Activated CD8-positive, alpha-beta memory T cell treated with anti-CD3 and anti-CD28 coated beads, Interleukin-2, amount 50 U/mL, for 4 hours (primary cell): ENCODE data around the gene CDY2B.
"Not testable (repeated sequence)": the region's sequence is repeated elsewhere in the genome, so short reads cannot be mapped to it uniquely, and the experiment has no call there.

Source experiments
- DNase-seq: peaks from one replicate; pipeline ENCODE4 v3.0.0-alpha.2; 2020

CDY2B gene

DNA sequence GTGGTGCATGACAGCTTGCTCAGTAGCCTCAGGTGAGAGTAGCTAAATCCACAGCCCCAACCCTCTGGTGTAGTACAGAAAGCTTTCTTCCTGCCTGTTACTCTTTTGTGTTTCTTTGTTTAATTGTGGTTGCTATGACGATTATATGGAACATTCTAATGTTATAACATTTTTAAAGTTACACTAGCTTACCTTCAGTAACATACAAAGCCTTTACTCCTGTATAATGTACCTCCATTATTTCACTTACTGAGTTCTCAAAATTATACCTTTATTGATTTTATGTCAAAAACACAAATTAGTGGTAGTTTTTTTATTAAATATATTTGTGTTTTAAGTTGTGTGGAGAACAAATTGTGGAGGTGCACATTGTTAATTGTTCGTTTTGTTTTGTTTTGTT lies at the start of gene CDY2B:
Gene CDY2B, minus strand, starts transcription at position 101 of the 400 bp plus-strand sequence. CDS start 328 bp downstream, outside the sequence.
- not testable (repeated sequence) for DNase-seq

DNA sequence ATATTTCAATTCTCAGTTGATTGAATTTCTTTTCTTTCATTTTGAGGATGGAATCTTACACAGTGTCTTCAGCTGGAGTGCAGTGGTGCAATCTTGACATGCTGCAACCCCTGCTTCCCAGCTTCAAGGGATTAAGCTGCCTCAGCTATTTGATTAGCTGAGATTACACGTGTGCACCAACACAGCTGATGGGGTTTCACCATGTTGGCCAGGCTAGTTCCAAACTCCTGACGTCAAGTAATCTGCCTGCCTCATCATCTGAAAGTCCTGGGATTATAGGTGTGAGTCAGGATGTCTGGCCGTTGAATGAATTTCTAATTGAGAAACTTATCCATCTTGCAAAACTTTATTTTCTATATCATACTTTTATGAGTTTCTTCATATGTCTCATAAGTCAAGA lies 28.0 kb upstream of the CDY2B start:
- not testable (repeated sequence) for DNase-seq

DNA sequence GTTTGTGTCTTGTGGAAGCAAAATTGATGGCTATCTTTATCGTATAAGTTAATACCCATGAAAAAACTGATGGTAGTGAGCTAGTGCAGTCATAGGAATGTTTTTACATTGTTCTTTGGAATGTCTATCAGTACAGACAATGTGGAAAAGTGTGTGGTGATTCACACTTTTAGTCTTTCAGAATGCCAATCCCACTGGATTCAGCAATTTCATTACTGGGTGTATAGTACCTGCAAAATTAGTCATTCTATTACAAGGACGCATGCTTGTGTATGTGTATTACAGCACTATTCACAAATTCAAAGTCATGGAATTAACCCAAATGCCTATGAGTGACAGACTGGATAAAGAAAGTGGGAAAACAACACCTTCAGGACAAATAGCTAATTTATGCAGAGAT lies 27.3 kb upstream of the CDY2B start:
- DNase-seq: not testable (repeated sequence)

DNA sequence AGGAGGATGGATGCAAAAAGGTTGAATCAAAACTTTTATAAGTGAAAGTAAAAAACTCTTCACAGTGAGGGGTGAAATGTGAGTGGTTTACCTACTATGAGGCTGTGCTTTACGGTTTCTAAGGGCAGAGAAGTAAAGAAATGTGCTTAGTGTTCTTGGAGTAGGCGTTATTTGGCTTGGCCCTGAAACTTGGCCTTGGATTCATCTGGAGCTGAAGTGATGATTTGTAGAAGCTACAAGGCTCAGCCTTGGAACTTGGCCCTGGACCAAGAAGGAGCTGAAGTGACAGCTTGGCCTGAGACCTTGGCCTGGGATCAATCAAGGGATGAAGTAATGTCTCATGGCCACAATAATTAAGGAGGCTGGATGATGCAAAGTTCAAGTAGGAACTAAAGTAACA lies 1.7 kb upstream of the CDY2B start:
- not testable (repeated sequence) for DNase-seq

DNA sequence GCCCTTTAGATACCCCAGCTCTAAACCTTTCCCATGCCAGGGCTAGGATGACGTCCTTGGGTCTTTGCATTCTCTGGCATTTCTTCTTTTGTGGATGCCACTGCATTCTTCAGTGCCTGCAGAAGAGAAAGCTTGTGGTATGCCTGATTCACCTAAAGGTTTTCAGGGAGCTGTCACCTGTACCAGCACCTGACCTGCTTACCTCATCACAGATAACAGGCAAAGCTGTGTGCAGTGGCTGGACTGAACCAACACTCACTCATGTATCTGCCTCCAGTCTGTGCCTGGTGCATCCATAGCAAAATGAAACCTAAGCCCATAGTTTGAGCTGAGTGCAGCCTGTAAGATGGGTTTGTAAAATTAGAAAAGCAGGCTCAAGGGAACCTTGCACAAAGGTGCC lies 3.3 kb downstream of the CDY2B start:
- not testable (repeated sequence) for DNase-seq

GRCh38 chrY:17875401-17875800 lies 4.6 kb downstream of the CDY2B start:
- DNase-seq: not testable (repeated sequence)

DNA sequence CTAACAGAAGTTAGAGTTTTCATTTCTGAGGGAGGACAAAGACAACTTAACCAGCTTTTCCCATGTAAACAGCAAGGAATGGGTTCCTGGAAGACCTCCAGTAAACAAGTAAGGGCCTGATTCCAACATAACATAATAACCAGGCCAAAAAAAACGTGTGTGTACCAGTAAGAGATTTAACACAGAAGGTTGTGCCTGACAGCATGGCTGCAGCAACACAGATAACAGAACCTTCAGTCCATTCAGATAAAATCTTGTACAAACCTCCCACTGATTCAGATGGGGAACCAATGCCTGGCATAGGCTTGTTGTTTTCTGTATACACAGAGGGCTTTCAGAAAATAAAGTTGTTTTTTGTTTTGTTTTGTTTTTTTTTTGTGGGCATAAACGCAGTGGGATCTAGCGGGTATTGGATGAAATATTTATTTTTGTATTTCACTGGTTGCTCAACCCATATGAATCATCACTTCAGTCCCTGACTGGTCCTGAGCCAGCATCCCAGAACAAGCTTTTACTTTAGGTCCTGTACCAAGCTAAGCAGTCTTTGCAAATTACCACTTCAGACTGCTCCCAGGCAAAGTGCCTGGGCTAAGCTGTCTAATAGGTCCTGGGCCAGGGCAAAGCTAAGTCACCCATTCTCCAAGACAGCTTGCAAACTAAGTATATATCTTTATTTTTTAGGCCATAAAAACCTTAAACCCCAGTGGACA lies 8.7 kb downstream of the CDY2B start:
- DNase-seq: not testable (repeated sequence)

DNA sequence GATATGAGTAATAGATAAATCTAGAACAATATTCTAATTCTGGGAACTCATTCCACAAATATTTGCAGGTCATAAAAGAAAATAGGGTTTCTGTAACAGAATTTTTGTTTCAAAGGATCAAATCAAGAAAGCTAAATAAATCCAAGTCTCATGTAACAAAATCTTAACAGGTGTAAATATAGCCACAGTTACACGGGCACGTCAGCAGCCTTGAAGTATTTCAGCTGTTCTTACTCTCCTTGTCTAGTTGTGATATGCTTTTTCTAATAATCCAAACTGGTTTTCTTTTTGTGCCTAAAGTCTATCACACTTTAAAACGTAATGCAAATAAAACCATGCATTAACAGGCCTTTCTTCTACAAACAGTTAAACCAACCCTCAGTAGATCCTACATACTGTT lies 9.3 kb downstream of the CDY2B start:
- not testable (repeated sequence) for DNase-seq

DNA sequence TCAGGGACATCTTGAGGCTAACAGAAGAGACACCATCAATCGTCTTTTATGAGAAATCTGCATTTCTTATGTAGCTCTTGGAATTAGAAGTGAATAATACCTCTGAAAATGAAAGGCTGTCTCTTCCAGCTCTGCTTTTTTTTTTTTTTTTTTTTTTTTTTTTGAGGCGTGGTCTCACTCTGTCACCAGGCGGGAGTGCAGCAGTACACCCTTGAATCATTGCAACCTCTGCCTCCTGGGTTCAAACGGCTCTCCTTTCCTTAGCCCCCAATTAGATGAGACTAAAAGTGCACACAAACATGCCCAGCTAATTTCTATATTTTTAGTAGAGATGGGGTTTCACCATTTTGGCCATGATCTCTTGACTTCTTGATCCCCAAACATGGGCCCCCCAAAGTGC lies 12.2 kb downstream of the CDY2B start:
- DNase-seq: not testable (repeated sequence)

DNA sequence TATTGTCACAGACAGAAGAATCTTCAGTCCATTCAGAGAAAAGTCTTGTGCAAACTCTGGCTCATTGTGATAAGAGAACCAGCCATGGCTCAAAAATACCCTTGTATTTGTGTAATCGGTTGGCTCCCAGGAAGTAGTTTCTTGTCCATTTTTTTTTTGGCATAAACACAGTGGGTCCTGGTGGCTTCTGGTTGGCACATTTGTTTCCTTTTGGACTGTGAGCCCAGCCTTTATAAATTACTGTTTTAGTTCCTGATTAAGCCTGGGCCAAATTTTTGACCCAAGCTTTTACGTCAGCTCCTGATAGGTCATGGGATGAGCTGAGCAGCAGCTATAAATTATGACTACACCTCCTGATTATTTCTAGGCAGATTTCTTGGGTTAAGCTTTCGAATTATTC lies 19.4 kb downstream of the CDY2B start:
- not testable (repeated sequence) for DNase-seq

- not testable (repeated sequence) for DNase-seq
These were observed 22.8 kb downstream of the CDY2B start for GRCh38 chrY:17856963-17857848.

- DNase-seq: not testable (repeated sequence)
These were observed 23.5 kb downstream of the CDY2B start for GRCh38 chrY:17856508-17856907.

- not testable (repeated sequence) for DNase-seq
These were observed 30.9 kb downstream of the CDY2B start for GRCh38 chrY:17849131-17849530.

DNA sequence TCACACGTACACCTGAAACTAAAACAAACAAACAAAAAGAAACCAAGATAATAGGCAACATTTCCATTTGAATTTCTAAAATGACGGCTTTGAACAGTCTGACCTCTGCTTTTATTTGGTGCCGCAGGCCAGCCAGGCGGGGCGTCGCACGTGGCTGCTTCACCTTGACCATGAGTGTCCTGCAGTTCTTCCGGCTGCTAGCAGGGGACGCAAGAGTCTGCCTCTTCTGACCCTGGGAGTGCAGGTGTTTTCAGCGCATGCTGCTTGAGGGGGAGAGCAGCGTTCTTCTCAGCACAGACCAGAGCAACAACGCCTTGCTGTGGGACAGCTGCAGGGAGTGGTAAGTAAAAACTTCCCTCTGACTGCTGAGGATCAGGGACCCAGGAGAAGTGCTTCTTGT lies 47.9 kb downstream of the CDY2B start:
- DNase-seq: not testable (repeated sequence)
